Activated naive CD4-positive, alpha-beta T cell treated with anti-CD3 and anti-CD28 coated beads, Interleukin-2, amount 10 ng/mL, durations not matched to agents 7 days and 5 days (primary cell): Measurements from ENCODE around the gene PCMT1.
A peak's percentile ranks its signal among the peaks of the same experiment; 100 is the strongest.

Experiments used
- CTCF ChIA-PET: fragments of 350-600 bp; sonication (Branson Sonifier 250); formaldehyde crosslinking; loops from one replicate; lab custom pipeline; 2021; ENCODE audit warnings: antibody characterized with exemption; lab: Charles Lee
- DNase-seq: peaks from one replicate; pipeline ENCODE4 v3.0.0-alpha.2; 2020
- H3K27ac Mint-ChIP-seq: one replicate; pipeline ENCODE4 v1.8.0; 2021; ENCODE audit warnings: mild to moderate bottlenecking, moderate library complexity, mixed read lengths
- H3K27me3 Mint-ChIP-seq: one replicate; pipeline ENCODE4 v1.8.0; 2021; ENCODE audit warnings: mild to moderate bottlenecking, mixed read lengths
- H3K36me3 Mint-ChIP-seq: one replicate; pipeline ENCODE4 v1.8.0; 2021; ENCODE audit warnings: mixed read lengths
- H3K4me1 Mint-ChIP-seq: one replicate; pipeline ENCODE4 v1.8.0; 2021; ENCODE audit warnings: mixed read lengths
- H3K4me3 Mint-ChIP-seq: one replicate; pipeline ENCODE4 v1.8.0; 2021; ENCODE audit warnings: mild to moderate bottlenecking, moderate library complexity, mixed read lengths
- H3K9me3 Mint-ChIP-seq: one replicate; pipeline ENCODE4 v1.8.0; 2021; ENCODE audit warnings: mixed read lengths

PCMT1 gene

GRCh38 chr6:149813351-149813750 is 63.8 kb downstream of the PCMT1 start:
- CTCF ChIA-PET = no interaction called here
- H3K4me3 Mint-ChIP-seq = no peak overlapping the region
- no peak overlapping the region for H3K27ac Mint-ChIP-seq

GRCh38 chr6:149815788-149816187 is 66.2 kb downstream of the PCMT1 start:
- H3K27ac Mint-ChIP-seq = no peak overlapping the region
- H3K4me3 Mint-ChIP-seq = no peak overlapping the region
- DNase-seq = no peak
- no peaks in the 10 kb centered on the region for H3K27me3 Mint-ChIP-seq
- H3K9me3 Mint-ChIP-seq = no peaks in the 10 kb centered on the region
- CTCF ChIA-PET = no interaction called here
- H3K4me1 Mint-ChIP-seq = peaks cover 7% of the 10 kb centered on the region
- peaks cover 5% of the 10 kb centered on the region for H3K36me3 Mint-ChIP-seq

More at GRCh38 chr6:149813351-149813750, 63.8 kb downstream of the PCMT1 start:
- Mint-ChIP-seq H3K4me1 (peaks cover 20% of the 10 kb centered on the region), H3K36me3 (peaks cover 12% of the 10 kb centered on the region), H3K27me3 (no peaks in the 10 kb centered on the region), H3K9me3 (no peaks in the 10 kb centered on the region)
- no peak for DNase-seq

GRCh38 chr6:149820506-149820905 is 71.0 kb downstream of the PCMT1 start:
- no peaks in the 10 kb centered on the region for H3K36me3 Mint-ChIP-seq
- H3K4me1 Mint-ChIP-seq = no peaks in the 10 kb centered on the region
- CTCF ChIA-PET = interaction anchor here (0.7 to 1.2 kb wide), 2 partner anchors 14 to 563 kb away, joined by 3 to 4 read pairs; no protein-coding TSS in a partner anchor
- no peaks in the 10 kb centered on the region for H3K9me3 Mint-ChIP-seq
- DNase-seq = no peak
- no peak overlapping the region for H3K27ac Mint-ChIP-seq
- H3K27me3 Mint-ChIP-seq = peaks cover 11% of the 10 kb centered on the region
- no peak overlapping the region for H3K4me3 Mint-ChIP-seq

- CTCF ChIA-PET = interaction anchor here (0.9 to 2.2 kb wide), 4 partner anchors 10 to 99 kb away, joined by 3 to 10 read pairs (median 6); no protein-coding TSS in a partner anchor
- no peaks in the 10 kb centered on the region for H3K9me3 Mint-ChIP-seq
- DNase-seq = no peak
- H3K4me3 Mint-ChIP-seq = no peak overlapping the region
- peaks cover 11% of the 10 kb centered on the region for H3K27me3 Mint-ChIP-seq
- no peaks in the 10 kb centered on the region for H3K36me3 Mint-ChIP-seq
- no peak overlapping the region for H3K27ac Mint-ChIP-seq
- no peaks in the 10 kb centered on the region for H3K4me1 Mint-ChIP-seq
Observed at GRCh38 chr6:149821492-149821891, 72.0 kb downstream of the PCMT1 start.

GRCh38 chr6:149823013-149823412 is 73.5 kb downstream of the PCMT1 start:
- CTCF ChIA-PET = interaction anchor here (0.9 to 2.2 kb wide), 3 partner anchors 9 to 100 kb away, joined by 3 to 6 read pairs (median 5); no protein-coding TSS in a partner anchor
- Mint-ChIP-seq H3K4me1 (no peaks in the 10 kb centered on the region), H3K4me3 (no peak overlapping the region), H3K36me3 (no peaks in the 10 kb centered on the region), H3K27me3 (peaks cover 11% of the 10 kb centered on the region), H3K27ac (no peak overlapping the region), H3K9me3 (no peaks in the 10 kb centered on the region)
- DNase-seq = no peak

- H3K27ac Mint-ChIP-seq = no peak overlapping the region
- H3K36me3 Mint-ChIP-seq = no peaks in the 10 kb centered on the region
- peaks cover 11% of the 10 kb centered on the region for H3K27me3 Mint-ChIP-seq
Observed at GRCh38 chr6:149825292-149825691, 75.8 kb downstream of the PCMT1 start.

GRCh38 chr6:149830731-149831307 is 81.3 kb downstream of the PCMT1 start:
- H3K4me3 Mint-ChIP-seq = no peak overlapping the region
- DNase-seq = no peak
- H3K4me1 Mint-ChIP-seq = peaks cover 2% of the 10 kb centered on the region
- no peaks in the 10 kb centered on the region for H3K9me3 Mint-ChIP-seq
- no peak overlapping the region for H3K27ac Mint-ChIP-seq
- CTCF ChIA-PET = interaction anchor here (1.5 to 1.9 kb wide), 3 partner anchors 9 to 96 kb away, joined by 3 to 6 read pairs (median 5); no protein-coding TSS in a partner anchor
- no peaks in the 10 kb centered on the region for H3K36me3 Mint-ChIP-seq
- peaks cover 4% of the 10 kb centered on the region for H3K27me3 Mint-ChIP-seq

More at GRCh38 chr6:149825292-149825691, 75.8 kb downstream of the PCMT1 start:
- Mint-ChIP-seq H3K4me1 (no peaks in the 10 kb centered on the region), H3K4me3 (no peak overlapping the region), H3K9me3 (no peaks in the 10 kb centered on the region)
- no peak for DNase-seq
- CTCF ChIA-PET = interaction anchor here (1.5 to 2.2 kb wide), 2 partner anchors 9 to 12 kb away, joined by 8 to 9 read pairs; no protein-coding TSS in a partner anchor

GRCh38 chr6:149831308-149831820 is 81.8 kb downstream of the PCMT1 start:
- Mint-ChIP-seq H3K27me3 (peaks cover 4% of the 10 kb centered on the region), H3K27ac (no peak overlapping the region), H3K9me3 (no peaks in the 10 kb centered on the region), H3K36me3 (no peaks in the 10 kb centered on the region), H3K4me3 (no peak overlapping the region), H3K4me1 (peaks cover 2% of the 10 kb centered on the region)
- CTCF ChIA-PET = interaction anchor here (1.2 to 1.9 kb wide), 5 partner anchors 8 to 98 kb away, joined by 3 to 6 read pairs (median 4); no protein-coding TSS in a partner anchor
- no peak for DNase-seq

- H3K36me3 Mint-ChIP-seq = no peaks in the 10 kb centered on the region
- no peak overlapping the region for H3K4me3 Mint-ChIP-seq
- H3K9me3 Mint-ChIP-seq = no peaks in the 10 kb centered on the region
- DNase-seq = no peak
- H3K27ac Mint-ChIP-seq = no peak overlapping the region
- H3K27me3 Mint-ChIP-seq = peaks cover 4% of the 10 kb centered on the region
- CTCF ChIA-PET = interaction anchor here (0.6 to 2.3 kb wide), 10 partner anchors 9 to 1579 kb away, joined by 3 to 8 read pairs (median 4); no protein-coding TSS in a partner anchor
- peaks cover 2% of the 10 kb centered on the region for H3K4me1 Mint-ChIP-seq
Observed at GRCh38 chr6:149833651-149834050, 84.1 kb downstream of the PCMT1 start.

GRCh38 chr6:149834513-149835481 is 85.3 kb downstream of the PCMT1 start:
- H3K4me1 Mint-ChIP-seq = peaks cover 2% of the 10 kb centered on the region
- DNase-seq = peak; percentile 81
- peaks cover 4% of the 10 kb centered on the region for H3K27me3 Mint-ChIP-seq
- H3K9me3 Mint-ChIP-seq = no peaks in the 10 kb centered on the region
- no peaks in the 10 kb centered on the region for H3K36me3 Mint-ChIP-seq
- CTCF ChIA-PET = interaction anchor here (0.6 to 2.3 kb wide), 16 partner anchors 10 to 1581 kb away, joined by 3 to 10 read pairs (median 4); no protein-coding TSS in a partner anchor
- no peak overlapping the region for H3K4me3 Mint-ChIP-seq
- no peak overlapping the region for H3K27ac Mint-ChIP-seq

GRCh38 chr6:149840345-149841075 is 91.0 kb downstream of the PCMT1 start:
- peak; percentile 75 for DNase-seq

GRCh38 chr6:149842331-149842730 is 92.8 kb downstream of the PCMT1 start:
- H3K4me1 Mint-ChIP-seq = no peaks in the 10 kb centered on the region
- no peaks in the 10 kb centered on the region for H3K36me3 Mint-ChIP-seq
- no peak overlapping the region for H3K4me3 Mint-ChIP-seq
- no peak for DNase-seq
- no peaks in the 10 kb centered on the region for H3K9me3 Mint-ChIP-seq
- H3K27ac Mint-ChIP-seq = no peak overlapping the region
- CTCF ChIA-PET = interaction anchor here (1.0 to 2.5 kb wide), 2 partner anchors 20 to 82 kb away, joined by 3 to 9 read pairs; no protein-coding TSS in a partner anchor
- H3K27me3 Mint-ChIP-seq = peaks cover 22% of the 10 kb centered on the region

More at GRCh38 chr6:149840345-149841075, 91.0 kb downstream of the PCMT1 start:
- Mint-ChIP-seq H3K27me3 (peaks cover 18% of the 10 kb centered on the region), H3K27ac (no peak overlapping the region), H3K4me1 (no peaks in the 10 kb centered on the region), H3K9me3 (no peaks in the 10 kb centered on the region), H3K36me3 (no peaks in the 10 kb centered on the region), H3K4me3 (no peak overlapping the region)
- CTCF ChIA-PET = interaction anchor here (0.7 to 2.9 kb wide), 16 partner anchors 9 to 88 kb away, joined by 3 to 20 read pairs (median 5); partner anchors contain the start of genes LRP11 and RAET1E

GRCh38 chr6:149843051-149843633 is 93.6 kb downstream of the PCMT1 start:
- Mint-ChIP-seq H3K9me3 (no peaks in the 10 kb centered on the region), H3K36me3 (no peaks in the 10 kb centered on the region), H3K27ac (no peak overlapping the region), H3K27me3 (peaks cover 22% of the 10 kb centered on the region), H3K4me3 (no peak overlapping the region), H3K4me1 (no peaks in the 10 kb centered on the region)
- no peak for DNase-seq
- CTCF ChIA-PET = interaction anchor here (1.0 to 2.5 kb wide), 2 partner anchors 19 to 82 kb away, joined by 3 to 9 read pairs; no protein-coding TSS in a partner anchor
